Measurements from ENCODE around the gene DLGAP1. TPM values are rescaled to one million over a fixed set of nuclear protein-coding genes. Genes with fewer than 3 reads are reported as not detected.

Gene DLGAP1
- polyA plus RNA-seq, 1 experiment = 0.09 TPM

- H3K27me3 ChIP-seq (ENCODE audit: control insufficient read depth, insufficient read depth, low read length) = no peaks in the 10 kb centered on the region
- CTCF ChIA-PET = no interaction called here
Observed at GRCh38 chr18:4356929-4357328, 98.2 kb downstream of the DLGAP1 start.

GRCh38 chr18:4353853-4354418 lies 101.2 kb downstream of the DLGAP1 start:
- no peak overlapping the region for H3K4me3 ChIP-seq (ENCODE audit: low read depth, low read length)
- no peak for DNase-seq (ENCODE audit: low read depth, low spot score)
- H3K9me3 ChIP-seq (ENCODE audit: control insufficient read depth, insufficient read depth, low read length) = peaks cover 15% of the 10 kb centered on the region
- POLR2A ChIA-PET = no interaction called here
- H3K27me3 ChIP-seq (ENCODE audit: control insufficient read depth, insufficient read depth, low read length) = no peaks in the 10 kb centered on the region
- TF ChIP-seq, protein P1, sequence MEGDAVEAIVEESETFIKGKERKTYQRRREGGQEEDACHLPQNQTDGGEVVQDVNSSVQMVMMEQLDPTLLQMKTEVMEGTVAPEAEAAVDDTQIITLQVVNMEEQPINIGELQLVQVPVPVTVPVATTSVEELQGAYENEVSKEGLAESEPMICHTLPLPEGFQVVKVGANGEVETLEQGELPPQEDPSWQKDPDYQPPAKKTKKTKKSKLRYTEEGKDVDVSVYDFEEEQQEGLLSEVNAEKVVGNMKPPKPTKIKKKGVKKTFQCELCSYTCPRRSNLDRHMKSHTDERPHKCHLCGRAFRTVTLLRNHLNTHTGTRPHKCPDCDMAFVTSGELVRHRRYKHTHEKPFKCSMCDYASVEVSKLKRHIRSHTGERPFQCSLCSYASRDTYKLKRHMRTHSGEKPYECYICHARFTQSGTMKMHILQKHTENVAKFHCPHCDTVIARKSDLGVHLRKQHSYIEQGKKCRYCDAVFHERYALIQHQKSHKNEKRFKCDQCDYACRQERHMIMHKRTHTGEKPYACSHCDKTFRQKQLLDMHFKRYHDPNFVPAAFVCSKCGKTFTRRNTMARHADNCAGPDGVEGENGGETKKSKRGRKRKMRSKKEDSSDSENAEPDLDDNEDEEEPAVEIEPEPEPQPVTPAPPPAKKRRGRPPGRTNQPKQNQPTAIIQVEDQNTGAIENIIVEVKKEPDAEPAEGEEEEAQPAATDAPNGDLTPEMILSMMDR (IDR thresholded peaks at IDR 0.05; ENCODE audit: low read depth, low read length) = no peak
- H3K27ac ChIP-seq (ENCODE audit: low read depth, low read length) = no peak overlapping the region
- CTCF ChIA-PET = no interaction called here

More at GRCh38 chr18:4356929-4357328, 98.2 kb downstream of the DLGAP1 start:
- no peak overlapping the region for H3K4me3 ChIP-seq (ENCODE audit: low read depth, low read length)
- TF ChIP-seq, protein P1 (IDR thresholded peaks at IDR 0.05; ENCODE audit: low read depth, low read length) = no peak
- POLR2A ChIA-PET = no interaction called here
- H3K9me3 ChIP-seq (ENCODE audit: control insufficient read depth, insufficient read depth, low read length) = peaks cover 15% of the 10 kb centered on the region
- no peak overlapping the region for H3K27ac ChIP-seq (ENCODE audit: low read depth, low read length)
- no peak for DNase-seq (ENCODE audit: low read depth, low spot score)

- POLR2A ChIA-PET = no interaction called here
- no peak for DNase-seq (ENCODE audit: low read depth, low spot score)
- Histone ChIP-seq H3K27ac (ENCODE audit: low read depth, low read length) (no peak overlapping the region), H3K27me3 (ENCODE audit: control insufficient read depth, insufficient read depth, low read length) (no peaks in the 10 kb centered on the region), H3K9me3 (ENCODE audit: control insufficient read depth, insufficient read depth, low read length) (peaks cover 12% of the 10 kb centered on the region; the same call in 1 of the 2 replicates), H3K4me3 (ENCODE audit: low read depth, low read length) (no peak overlapping the region)
- CTCF ChIA-PET = no interaction called here
- TF ChIP-seq, protein P1 (IDR thresholded peaks at IDR 0.05; ENCODE audit: low read depth, low read length) = no peak
Observed at GRCh38 chr18:4352746-4353551, 102.2 kb downstream of the DLGAP1 start.

- POLR2A ChIA-PET = no interaction called here
- CTCF ChIA-PET = no interaction called here
- TF ChIP-seq, protein P1 (IDR thresholded peaks at IDR 0.05; ENCODE audit: low read depth, low read length) = no peak
Observed at GRCh38 chr18:4351005-4351404, 104.1 kb downstream of the DLGAP1 start.

GRCh38 chr18:4335386-4335785 lies 119.7 kb downstream of the DLGAP1 start:
- Histone ChIP-seq H3K27me3 (ENCODE audit: control insufficient read depth, insufficient read depth, low read length) (no peaks in the 10 kb centered on the region), H3K9me3 (ENCODE audit: control insufficient read depth, insufficient read depth, low read length) (peaks cover 11% of the 10 kb centered on the region), H3K4me3 (ENCODE audit: low read depth, low read length) (no peak overlapping the region), H3K27ac (ENCODE audit: low read depth, low read length) (no peak overlapping the region)
- no peak for DNase-seq (ENCODE audit: low read depth, low spot score)
- TF ChIP-seq, protein P1 (IDR thresholded peaks at IDR 0.05; ENCODE audit: low read depth, low read length) = no peak
- ChIA-PET POLR2A (no interaction called here), CTCF (no interaction called here)

More at GRCh38 chr18:4351005-4351404, 104.1 kb downstream of the DLGAP1 start:
- H3K27me3 ChIP-seq (ENCODE audit: control insufficient read depth, insufficient read depth, low read length) = no peaks in the 10 kb centered on the region
- H3K4me3 ChIP-seq (ENCODE audit: low read depth, low read length) = no peak overlapping the region
- no peak overlapping the region for H3K27ac ChIP-seq (ENCODE audit: low read depth, low read length)
- peaks cover 8% of the 10 kb centered on the region; the same call in 1 of the 2 replicates for H3K9me3 ChIP-seq (ENCODE audit: control insufficient read depth, insufficient read depth, low read length)
- DNase-seq (ENCODE audit: low read depth, low spot score) = no peak

All from AG04450 (cell line).